Kidney (tissue), 14 donors: Measurements from ENCODE around the gene BRD7. TPM values are rescaled to one million over a fixed set of nuclear protein-coding genes. Genes with fewer than 3 reads are reported as not detected.

Source experiments
- DNase-seq, 5 donors: peaks; one replicate each; pipeline ENCODE4 v3.0.0-alpha.2; 2013 to 2020
- FAIRE-seq: peaks from 2 replicates; lab custom pipeline; 2012; peaks lifted over from hg19 to GRCh38; lab: Jason Lieb, UNC
- H3K27ac ChIP-seq, 2 donors: one replicate each; pipeline ENCODE4 v1.7.0; 2013; ENCODE audit warnings: low read depth in 2 of 2, low read length in 2 of 2, inconsistent platforms in 1 of 2
- H3K27me3 ChIP-seq: one replicate; pipeline ENCODE4 v1.7.1; 2013; ENCODE audit warnings: low read length, inconsistent platforms; ENCODE audit not compliant: control insufficient read depth, insufficient read depth
- H3K36me3 ChIP-seq, 3 donors: one replicate each; pipeline versions ENCODE4 v1.7.0 to v1.7.1; 2013; ENCODE audit warnings: low read length in 3 of 3, control low read depth in 1 of 3, inconsistent platforms in 1 of 3; ENCODE audit not compliant: insufficient read depth in 3 of 3, control insufficient read depth in 2 of 3
- H3K4me1 ChIP-seq, 3 donors: one replicate each; pipeline versions ENCODE4 v1.7.0 to v1.7.1; 2013; ENCODE audit warnings: low read length in 3 of 3, inconsistent platforms in 1 of 3, low read depth in 1 of 3; ENCODE audit not compliant: control insufficient read depth in 2 of 3, insufficient read depth in 2 of 3
- H3K4me3 ChIP-seq, 3 donors: one replicate each; pipeline versions ENCODE4 v1.7.0 to v1.8.1; 2013; ENCODE audit warnings: low read length in 3 of 3, control low read depth in 1 of 3, inconsistent platforms in 1 of 3
- H3K9ac ChIP-seq, 3 donors: one replicate each; pipeline versions ENCODE4 v1.7.0 to v1.7.1; 2013; ENCODE audit warnings: low read length in 3 of 3, control low read depth in 1 of 3, inconsistent platforms in 1 of 3
- H3K9me3 ChIP-seq, 3 donors: one replicate each; pipeline versions ENCODE4 v1.7.0 to v1.7.1; 2013; ENCODE audit warnings: low read length in 3 of 3, control low read depth in 1 of 3, inconsistent platforms in 1 of 3; ENCODE audit not compliant: control insufficient read depth in 2 of 3, insufficient read depth in 1 of 3
- CTCF ChIP-seq: IDR thresholded peaks from 3 replicates; pipeline ENCODE4 v1.5.1; 2012; ENCODE audit warnings: mild to moderate bottlenecking, moderate library complexity, borderline replicate concordance; ENCODE audit not compliant: insufficient read depth; ENCODE audit errors: extremely low read depth
- intact Hi-C: fragments of 100-400 bp; cut with DNase I; formaldehyde crosslinking; loops from one replicate; pipeline ENCODE4 v1.11.1; 2022
- polyA plus RNA-seq: library from polyadenylated mRNA; stranded (reverse); fragments of 350-450 nt; fragmentation: Illumina TruSeq; extraction: RNeasy Lipid Tissue Mini Kit (QIAGEN cat#74804); gene quantifications from one replicate; pipeline ENCODE4 v1.2.3, GENCODE V29; 2014; ENCODE audit warnings: low read depth, low replicate concordance; ENCODE audit not compliant: insufficient read depth
- total RNA-seq: library from RNA; stranded (reverse); fragmentation: NEBNext Ultra II Directional; extraction: Animal tissue kit (Norgen Biotek cat#: 25700); gene quantifications from one replicate; pipeline ENCODE4 v1.2.1, GENCODE V29; 2021
- donor health status: control.
- donor health status: control.
- donor health status: control.
- donor health status: control.
- donor health status: control.
- donor health status: DM: yes; HTN: yes; CAD: no.
- donor health status: Normal renal cell carcinoma (clear cell type).

The BRD7 gene
- total and polyA plus RNA-seq, 2 donors from 2014 or later: 44.1 to 68.0 TPM

- no peak for FAIRE-seq
Measured at GRCh38 chr16:50411034-50411433, 42.2 kb upstream of the BRD7 start.

GRCh38 chr16:50408001-50408561, 39.3 kb upstream of the BRD7 start:
- Histone ChIP-seq H3K36me3 (no peaks in the 10 kb centered on the region), H3K4me3 (no peak overlapping the region), H3K9ac (no peak overlapping the region), H3K4me1 (no peaks in the 10 kb centered on the region), H3K27me3 (no peaks in the 10 kb centered on the region), H3K9me3 (peaks cover 0 to 3% (median 0%) of the 10 kb centered on the region in 3 donors), H3K27ac (no peak overlapping the region)
- DNase-seq (no peak), FAIRE-seq (no peak)
- intact Hi-C loops: no loop called here
- TF ChIP-seq CTCF: no peak

More at GRCh38 chr16:50411034-50411433, 42.2 kb upstream of the BRD7 start:
- Histone ChIP-seq H3K27me3 (no peaks in the 10 kb centered on the region), H3K4me1 (no peaks in the 10 kb centered on the region), H3K9me3 (peaks cover 0 to 3% (median 0%) of the 10 kb centered on the region in 3 donors), H3K27ac (no peak overlapping the region), H3K36me3 (no peaks in the 10 kb centered on the region), H3K4me3 (no peak overlapping the region), H3K9ac (no peak overlapping the region)
- TF ChIP-seq CTCF: no peak
- intact Hi-C loops: no loop called here
- DNase-seq: no peak

GRCh38 chr16:50407351-50407750, 38.6 kb upstream of the BRD7 start:
- intact Hi-C loops: no loop called here
- no peaks in the 10 kb centered on the region for H3K36me3 ChIP-seq
- peaks cover 0 to 3% (median 0%) of the 10 kb centered on the region in 3 donors for H3K9me3 ChIP-seq
- DNase-seq (no peak), FAIRE-seq (no peak)
- H3K4me1 ChIP-seq: no peaks in the 10 kb centered on the region
- no peak for TF ChIP-seq CTCF
- no peak overlapping the region for H3K4me3 ChIP-seq
- no peaks in the 10 kb centered on the region for H3K27me3 ChIP-seq
- no peak overlapping the region for H3K27ac ChIP-seq
- H3K9ac ChIP-seq: no peak overlapping the region

GRCh38 chr16:50403491-50403890, 34.7 kb upstream of the BRD7 start:
- Histone ChIP-seq H3K9ac (no peak overlapping the region), H3K27ac (no peak overlapping the region), H3K27me3 (no peaks in the 10 kb centered on the region), H3K9me3 (no peaks in the 10 kb centered on the region), H3K36me3 (no peaks in the 10 kb centered on the region), H3K4me1 (no peaks in the 10 kb centered on the region), H3K4me3 (no peak overlapping the region)
- FAIRE-seq (no peak), DNase-seq (no peak)
- TF ChIP-seq CTCF: no peak
- intact Hi-C loops: no loop called here
